ENCODE data around the gene KASH5.

Gene KASH5

GRCh38 chr19:49422407-49423070 is 34.5 kb downstream of the KASH5 start:
- DNase-seq = no peak

GRCh38 chr19:49423071-49423984 is 35.3 kb downstream of the KASH5 start, which contains the start of gene PTH2:
PTH2 (minus strand) TSS chr19:49423441; CDS start chr19:49423339, 102 bp downstream.
- DNase-seq = no peak

DNA sequence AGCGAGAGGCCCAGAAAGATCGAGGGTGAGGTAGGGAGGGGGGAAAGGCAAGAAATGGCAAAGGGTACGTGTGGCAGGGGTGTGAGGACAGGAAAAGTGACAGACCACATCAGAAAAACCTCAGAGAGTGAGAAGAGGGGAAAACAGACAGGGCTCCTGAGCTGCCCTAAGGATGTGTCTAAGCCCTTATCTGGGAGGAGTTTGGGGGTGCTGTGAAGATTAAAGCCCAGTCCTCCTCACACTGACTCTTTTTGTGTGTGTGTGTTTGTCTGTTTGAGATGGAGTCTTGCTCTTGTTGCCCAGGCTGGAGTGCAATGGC is 35.9 kb downstream of the KASH5 start:
- peak; percentile 25 for DNase-seq

DNA sequence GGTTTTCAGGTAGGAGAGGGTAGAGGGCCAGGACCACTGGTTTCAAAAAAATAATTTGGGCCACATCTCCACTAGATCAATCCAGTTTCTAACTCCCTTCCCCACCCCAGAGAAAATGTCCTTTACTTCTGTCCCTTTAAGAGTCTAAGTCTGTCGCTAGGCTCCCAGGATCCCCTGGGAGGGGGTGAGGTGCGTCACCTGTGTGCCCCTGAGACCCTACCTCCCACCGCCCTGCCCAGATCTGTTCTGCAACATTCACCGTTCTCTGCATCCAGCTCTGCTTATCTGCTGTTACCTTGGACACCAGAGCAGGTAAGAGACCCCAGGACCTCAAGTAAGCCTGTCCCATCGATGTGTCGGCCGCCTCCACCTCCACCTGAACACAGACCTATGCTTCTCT is 37.1 kb downstream of the KASH5 start, which contains the start of gene GFY:
GFY (plus strand) TSS at position 211 of the 400 bp plus-strand sequence. CDS start 1,043 bp downstream, outside the sequence.
- no peak for DNase-seq

- DNase-seq = no peak
Measured at GRCh38 chr19:49425922-49426592, 38.0 kb downstream of the KASH5 start.

DNA sequence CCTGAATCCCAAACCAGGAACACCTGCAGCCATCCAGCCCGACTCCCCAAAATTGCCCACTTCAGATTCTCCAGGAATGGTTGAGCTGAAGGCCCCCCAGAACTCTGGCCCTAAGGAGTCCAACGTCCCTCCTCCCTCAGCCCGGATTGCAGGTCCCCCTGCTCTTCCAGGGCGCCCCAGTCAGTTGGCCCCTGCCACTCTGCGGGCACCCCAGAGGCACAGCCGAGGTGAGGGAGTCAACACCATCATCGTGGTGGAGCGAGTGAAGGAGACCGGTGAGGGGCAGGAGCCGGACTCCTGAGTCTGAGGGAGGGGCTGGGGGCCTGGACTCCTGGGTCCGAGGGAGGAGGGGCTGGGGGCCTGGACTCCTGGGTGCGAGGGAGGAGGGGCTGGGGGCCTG is 39.3 kb downstream of the KASH5 start:
- no peak for DNase-seq

DNA sequence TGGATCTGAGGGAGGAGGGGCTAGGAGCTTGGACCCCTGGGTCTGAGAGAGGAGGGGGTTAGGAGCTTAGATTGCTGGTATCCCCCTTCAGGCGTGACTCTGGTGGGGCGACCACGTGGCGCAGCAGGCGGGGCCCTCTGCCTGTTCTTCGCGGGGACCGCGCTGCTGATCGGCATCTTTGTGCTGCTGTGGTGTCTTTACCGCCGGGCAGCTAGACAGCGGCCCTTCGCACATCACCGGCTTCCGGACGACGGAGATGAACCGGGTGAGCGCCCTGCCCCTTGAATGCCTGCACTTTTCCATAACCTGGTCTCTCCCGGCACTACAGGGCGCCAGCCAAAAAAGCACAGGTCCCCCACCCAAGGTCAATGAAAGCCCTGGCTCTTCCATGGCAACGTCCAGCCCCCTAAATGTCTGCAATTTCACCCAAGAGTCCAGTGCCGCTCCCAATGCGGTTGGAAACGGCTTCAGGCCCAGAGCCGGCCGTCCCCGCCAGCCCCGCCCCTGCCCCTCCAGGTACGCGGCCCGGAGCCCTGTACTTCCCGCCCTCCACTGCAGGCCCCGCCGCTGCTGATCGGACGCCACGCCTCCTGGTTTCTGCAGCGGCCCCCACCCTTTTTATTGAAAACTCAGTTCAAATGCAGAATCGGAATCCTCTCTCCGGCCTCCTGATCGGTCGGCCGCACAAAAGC is 40.0 kb downstream of the KASH5 start:
- DNase-seq = no peak

DNA sequence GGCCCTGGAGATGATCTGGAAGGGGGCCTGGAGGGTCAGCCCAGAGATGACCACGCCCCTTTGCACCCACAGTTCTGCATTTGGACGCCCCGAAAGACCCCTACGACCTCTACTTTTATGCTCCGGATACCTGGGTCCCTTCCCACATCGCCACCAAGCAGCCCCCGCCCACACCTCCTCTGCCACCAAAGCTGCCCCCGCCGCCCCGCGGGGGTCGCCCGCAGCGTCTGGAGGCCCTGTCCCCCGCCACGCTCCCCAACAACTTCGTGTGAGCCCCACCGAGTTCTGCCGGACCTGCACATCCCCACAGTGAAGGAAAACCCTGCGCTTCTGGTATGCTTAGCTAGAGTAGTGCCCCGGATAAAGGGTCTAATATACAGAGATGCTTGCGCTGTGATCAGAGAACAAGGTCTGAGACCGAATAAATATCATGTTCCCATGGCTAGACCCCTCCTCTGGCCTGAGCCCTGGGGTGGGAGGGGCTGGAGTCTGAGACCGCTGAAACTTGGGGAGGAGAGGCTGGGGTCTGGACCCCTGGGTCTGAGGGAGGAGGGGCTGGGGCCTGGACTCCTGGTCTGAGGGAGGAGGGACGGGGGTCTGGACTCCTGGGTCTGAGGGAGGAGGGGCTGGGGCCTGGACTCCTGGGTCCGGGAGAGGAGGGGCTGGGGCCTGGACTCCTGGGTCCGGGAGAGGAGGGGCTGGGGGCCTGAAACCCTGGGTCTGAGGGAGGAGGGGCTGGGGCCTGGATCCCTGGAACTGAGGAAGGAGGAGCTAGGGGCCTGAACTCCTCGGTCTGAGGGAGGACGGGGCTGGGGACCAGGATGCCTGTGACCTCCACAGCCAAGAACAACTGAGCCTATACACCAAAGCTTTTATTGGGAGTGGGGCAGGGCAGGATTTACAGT is 40.8 kb downstream of the KASH5 start:
- no peak for DNase-seq

DNA sequence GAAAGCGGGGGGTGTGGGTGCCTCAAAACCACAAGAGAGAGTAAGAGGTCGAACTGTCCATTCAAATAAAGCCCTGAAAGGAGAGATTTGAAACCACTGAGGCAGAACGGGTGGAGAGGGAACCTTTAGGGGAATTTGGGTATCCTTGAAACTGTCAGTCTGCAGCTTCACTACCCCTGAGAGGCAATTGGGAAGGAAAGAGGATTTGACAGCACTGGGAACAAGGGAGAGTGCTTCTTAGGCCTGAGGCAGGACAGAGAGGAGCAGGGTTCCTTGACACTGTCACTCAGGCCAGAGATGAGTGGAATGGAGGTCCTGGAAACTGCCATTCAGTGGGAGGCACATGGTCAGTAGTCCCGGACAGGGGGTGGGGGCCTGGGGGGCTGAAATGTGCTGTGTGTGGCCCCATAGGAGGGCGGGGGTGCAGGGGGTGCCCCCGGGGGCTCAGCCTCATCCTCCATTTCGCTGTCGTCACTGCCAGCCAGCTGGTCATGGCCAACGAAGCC is 42.2 kb downstream of the KASH5 start:
- no peak for DNase-seq

DNA sequence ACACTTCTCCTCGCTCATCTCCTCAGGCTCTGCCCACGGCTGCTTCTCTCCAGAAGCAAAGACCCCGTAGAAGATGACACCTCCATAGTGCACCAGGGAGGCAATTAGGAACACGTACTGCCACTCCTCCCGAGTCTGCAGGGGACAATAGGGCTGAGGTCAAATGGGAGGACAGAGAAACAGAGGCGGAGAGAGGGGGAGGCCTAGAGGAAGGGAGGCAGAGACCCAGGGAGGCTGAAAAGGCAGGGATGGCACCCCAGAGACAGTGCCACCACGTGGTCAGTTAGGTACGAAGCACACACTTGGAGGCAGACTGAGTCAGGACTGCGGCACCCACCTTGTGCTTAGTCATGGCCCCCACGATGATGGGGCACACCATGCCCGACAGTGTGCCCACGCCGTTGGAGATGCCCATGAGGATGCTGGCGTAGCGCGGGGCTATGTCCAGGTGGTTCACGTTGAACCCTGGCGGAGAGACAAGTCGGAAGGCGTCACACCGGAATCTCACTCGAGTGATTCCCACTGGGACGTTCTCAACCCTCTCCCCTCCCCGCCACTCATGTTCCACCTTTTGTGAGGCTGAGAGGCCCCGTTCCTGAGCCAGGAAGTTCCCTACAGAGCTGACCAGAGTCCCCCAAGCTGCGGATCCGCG is 42.8 kb downstream of the KASH5 start:
- no peak for DNase-seq

- no peak for DNase-seq
Measured at GRCh38 chr19:49431330-49431749, 43.3 kb downstream of the KASH5 start.

- DNase-seq = no peak
Measured at GRCh38 chr19:49432141-49433073, 44.4 kb downstream of the KASH5 start.

GRCh38 chr19:49433240-49433901 is 45.3 kb downstream of the KASH5 start:
- DNase-seq = no peak

GRCh38 chr19:49434907-49435583 is 47.0 kb downstream of the KASH5 start:
- no peak for DNase-seq

DNA sequence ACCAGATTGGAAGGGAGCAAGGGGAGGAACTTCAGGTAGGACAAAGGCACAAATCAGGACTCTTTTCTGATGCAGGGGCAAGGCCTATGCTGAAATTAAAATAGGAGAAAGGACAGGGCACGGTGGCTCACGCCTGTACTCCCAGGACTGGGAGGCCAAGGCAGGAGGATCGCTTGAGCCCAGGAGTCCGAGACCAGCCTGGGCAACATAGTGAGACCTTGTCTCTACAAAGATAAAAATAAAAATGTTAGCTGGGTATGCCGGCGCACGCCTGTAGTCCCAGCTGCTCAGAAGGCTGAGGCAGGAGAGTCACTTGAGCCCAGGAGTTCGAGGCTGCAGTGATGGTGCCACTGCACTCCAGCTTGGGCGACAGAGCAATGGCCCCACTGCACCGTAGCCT is 47.6 kb downstream of the KASH5 start:
- DNase-seq = no peak

- DNase-seq = no peak
Measured at GRCh38 chr19:49436381-49437017, 48.5 kb downstream of the KASH5 start.

- no peak for DNase-seq
Measured at GRCh38 chr19:49437231-49437630, 49.2 kb downstream of the KASH5 start.

DNA sequence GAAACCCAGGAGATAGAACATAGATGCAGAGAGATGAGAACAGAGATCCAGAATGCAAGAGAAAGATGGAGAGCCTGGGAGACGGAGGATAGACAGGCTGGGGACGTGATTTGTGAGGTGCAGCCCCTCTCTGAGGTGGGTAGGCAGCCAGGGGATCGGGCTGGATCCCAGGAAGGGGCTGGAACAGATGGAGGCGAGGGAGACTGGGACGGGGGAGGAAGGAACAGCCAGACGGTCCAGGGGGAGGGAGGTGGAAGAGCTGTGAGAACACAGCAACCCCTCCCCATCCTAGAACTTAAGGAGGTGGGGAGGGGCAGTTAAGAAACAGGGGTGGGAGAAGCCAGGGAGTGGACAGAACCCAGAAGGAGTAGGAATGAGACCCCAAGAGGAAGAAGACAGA is 50.2 kb downstream of the KASH5 start:
- no peak for DNase-seq

Measured in CD4-positive, alpha-beta T cell treated with Interleukin-4 for 4 hours (primary cell).